Measurements from ENCODE around the gene NCKAP5. TPM values are rescaled to one million over a fixed set of nuclear protein-coding genes. Genes with fewer than 3 reads are reported as not detected.

NCKAP5 gene
- polyA plus RNA-seq, 3 donors = not detected

DNA sequence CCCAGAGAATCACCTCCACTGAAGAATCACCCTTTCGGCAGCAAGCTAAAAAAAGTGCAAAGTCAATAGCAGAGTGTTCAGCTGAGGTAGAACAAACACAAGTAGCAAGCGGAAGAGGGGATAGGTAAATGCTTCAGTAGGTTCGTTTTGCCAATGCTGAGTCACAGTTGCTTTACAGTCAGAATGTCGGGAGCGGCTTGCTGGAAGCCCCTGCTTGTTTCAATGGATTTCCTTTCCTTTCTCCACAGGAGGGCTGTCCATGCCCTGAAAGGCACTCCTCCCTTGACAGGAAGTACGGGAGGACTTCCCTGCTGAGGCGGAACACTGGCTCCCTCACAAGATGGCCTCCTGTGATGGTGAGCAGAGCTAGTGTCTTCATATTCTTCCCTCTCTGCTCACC lies 752.0 kb downstream of the NCKAP5 start:
- Histone ChIP-seq H3K9me3 (replicated peaks in 1 of 2; ENCODE audit: control insufficient read depth in 1 of 2, insufficient read depth in 1 of 2, low read length in 2 of 2) (peaks cover 0 to 8% of the 10 kb centered on the region in 2 donors), H3K4me1 (ENCODE audit: control insufficient read depth in 1 of 2, insufficient read depth in 2 of 2, low read length in 2 of 2) (no peaks in the 10 kb centered on the region), H3K4me3 (replicated peaks in 1 of 3; ENCODE audit: low read depth in 2 of 3, low read length in 3 of 3) (no peak overlapping the region), H3K9ac (ENCODE audit: insufficient read depth, low read length, poor library complexity, severe bottlenecking) (no peak overlapping the region), H3K79me2 (ENCODE audit: insufficient read depth, low read length) (no peaks in the 10 kb centered on the region), H2AFZ (ENCODE audit: insufficient read depth, low read depth, low read length, poor library complexity, severe bottlenecking) (no peak overlapping the region), H4K20me1 (ENCODE audit: insufficient read depth, low read length) (no peaks in the 10 kb centered on the region), H3K27me3 (ENCODE audit: control insufficient read depth in 2 of 2, insufficient read depth in 2 of 2, low read length in 2 of 2) (no peaks in the 10 kb centered on the region), H3K27ac (ENCODE audit: low read depth in 1 of 2, low read length in 2 of 2) (no peak overlapping the region), H3K36me3 (replicated peaks in 1 of 2; ENCODE audit: control insufficient read depth in 1 of 2, insufficient read depth in 2 of 2, low read length in 2 of 2) (no peaks in the 10 kb centered on the region), H3K4me2 (replicated peaks; ENCODE audit: extremely low read depth, low read length, poor library complexity, severe bottlenecking) (no peak overlapping the region)
- Mint-ChIP-seq H3K36me3 (no peaks in the 10 kb centered on the region), H3K4me1 (no peaks in the 10 kb centered on the region), H3K27ac (no peak overlapping the region), H3K4me3 (no peak overlapping the region), H3K9me3 (peaks cover under 1 to 11% (median 6%) of the 10 kb centered on the region in 7 donors), H3K27me3 (ENCODE audit: low read depth in 3 of 3) (no peaks in the 10 kb centered on the region)
- TF ChIP-seq, protein P1, sequence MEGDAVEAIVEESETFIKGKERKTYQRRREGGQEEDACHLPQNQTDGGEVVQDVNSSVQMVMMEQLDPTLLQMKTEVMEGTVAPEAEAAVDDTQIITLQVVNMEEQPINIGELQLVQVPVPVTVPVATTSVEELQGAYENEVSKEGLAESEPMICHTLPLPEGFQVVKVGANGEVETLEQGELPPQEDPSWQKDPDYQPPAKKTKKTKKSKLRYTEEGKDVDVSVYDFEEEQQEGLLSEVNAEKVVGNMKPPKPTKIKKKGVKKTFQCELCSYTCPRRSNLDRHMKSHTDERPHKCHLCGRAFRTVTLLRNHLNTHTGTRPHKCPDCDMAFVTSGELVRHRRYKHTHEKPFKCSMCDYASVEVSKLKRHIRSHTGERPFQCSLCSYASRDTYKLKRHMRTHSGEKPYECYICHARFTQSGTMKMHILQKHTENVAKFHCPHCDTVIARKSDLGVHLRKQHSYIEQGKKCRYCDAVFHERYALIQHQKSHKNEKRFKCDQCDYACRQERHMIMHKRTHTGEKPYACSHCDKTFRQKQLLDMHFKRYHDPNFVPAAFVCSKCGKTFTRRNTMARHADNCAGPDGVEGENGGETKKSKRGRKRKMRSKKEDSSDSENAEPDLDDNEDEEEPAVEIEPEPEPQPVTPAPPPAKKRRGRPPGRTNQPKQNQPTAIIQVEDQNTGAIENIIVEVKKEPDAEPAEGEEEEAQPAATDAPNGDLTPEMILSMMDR (IDR thresholded peaks at IDR 0.05) = no peak
- WGBS (ENCODE audit: insufficient coverage) = 92% methylated on average over 4 of the region's 7 CpGs
- intact Hi-C loops (cut with micrococcal nuclease) = no loop called here
- DNase-seq = no peak

DNA sequence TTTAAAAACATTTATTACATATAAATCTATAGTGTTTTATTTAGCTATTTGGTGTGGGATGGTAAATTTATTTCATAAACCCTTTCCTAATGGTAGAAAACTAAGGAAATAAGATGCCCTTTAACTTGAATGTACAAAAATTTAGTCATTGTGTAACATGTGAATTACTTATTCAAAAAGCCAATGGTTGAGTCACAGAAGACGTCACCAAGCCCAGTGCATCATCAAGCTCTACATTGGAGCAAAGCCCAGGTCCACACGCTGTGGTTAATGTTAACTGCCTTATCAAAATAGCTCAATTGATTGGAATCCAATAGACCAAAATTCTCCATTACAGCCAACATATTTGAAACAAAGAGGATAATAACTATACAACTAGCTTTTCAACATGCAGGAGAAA lies 752.7 kb downstream of the NCKAP5 start:
- Mint-ChIP-seq H3K27ac (no peak overlapping the region), H3K4me1 (no peaks in the 10 kb centered on the region), H3K36me3 (no peaks in the 10 kb centered on the region), H3K9me3 (peaks cover 4 to 17% (median 10%) of the 10 kb centered on the region in 7 donors), H3K4me3 (no peak overlapping the region), H3K27me3 (ENCODE audit: low read depth in 3 of 3) (peaks cover 0 to under 1% (median 0%) of the 10 kb centered on the region in 3 donors)
- Histone ChIP-seq H2AFZ (ENCODE audit: insufficient read depth, low read depth, low read length, poor library complexity, severe bottlenecking) (no peak overlapping the region), H4K20me1 (ENCODE audit: insufficient read depth, low read length) (no peaks in the 10 kb centered on the region), H3K4me1 (ENCODE audit: control insufficient read depth in 1 of 2, insufficient read depth in 2 of 2, low read length in 2 of 2) (no peaks in the 10 kb centered on the region), H3K36me3 (replicated peaks in 1 of 2; ENCODE audit: control insufficient read depth in 1 of 2, insufficient read depth in 2 of 2, low read length in 2 of 2) (no peaks in the 10 kb centered on the region), H3K9ac (ENCODE audit: insufficient read depth, low read length, poor library complexity, severe bottlenecking) (no peak overlapping the region), H3K9me3 (replicated peaks in 1 of 2; ENCODE audit: control insufficient read depth in 1 of 2, insufficient read depth in 1 of 2, low read length in 2 of 2) (peaks cover 0 to 12% of the 10 kb centered on the region in 2 donors), H3K4me3 (replicated peaks in 1 of 3; ENCODE audit: low read depth in 2 of 3, low read length in 3 of 3) (no peak overlapping the region), H3K27me3 (ENCODE audit: control insufficient read depth in 2 of 2, insufficient read depth in 2 of 2, low read length in 2 of 2) (no peaks in the 10 kb centered on the region), H3K4me2 (replicated peaks; ENCODE audit: extremely low read depth, low read length, poor library complexity, severe bottlenecking) (no peak overlapping the region), H3K79me2 (ENCODE audit: insufficient read depth, low read length) (no peaks in the 10 kb centered on the region), H3K27ac (ENCODE audit: low read depth in 1 of 2, low read length in 2 of 2) (no peak overlapping the region)
- 95% methylated on average over 2 of the region's 2 CpGs for WGBS (ENCODE audit: insufficient coverage)
- DNase-seq = no peak
- TF ChIP-seq, protein P1 (IDR thresholded peaks at IDR 0.05) = no peak
- intact Hi-C loops (cut with micrococcal nuclease) = no loop called here
